ENCODE data around the gene TCIRG1. TPM values are rescaled to one million over a fixed set of nuclear protein-coding genes. Genes with fewer than 3 reads are reported as not detected.

The TCIRG1 gene
- total and polyA plus RNA-seq, 2 experiments from 2014 or later, result 77.4 to 125 TPM

DNA sequence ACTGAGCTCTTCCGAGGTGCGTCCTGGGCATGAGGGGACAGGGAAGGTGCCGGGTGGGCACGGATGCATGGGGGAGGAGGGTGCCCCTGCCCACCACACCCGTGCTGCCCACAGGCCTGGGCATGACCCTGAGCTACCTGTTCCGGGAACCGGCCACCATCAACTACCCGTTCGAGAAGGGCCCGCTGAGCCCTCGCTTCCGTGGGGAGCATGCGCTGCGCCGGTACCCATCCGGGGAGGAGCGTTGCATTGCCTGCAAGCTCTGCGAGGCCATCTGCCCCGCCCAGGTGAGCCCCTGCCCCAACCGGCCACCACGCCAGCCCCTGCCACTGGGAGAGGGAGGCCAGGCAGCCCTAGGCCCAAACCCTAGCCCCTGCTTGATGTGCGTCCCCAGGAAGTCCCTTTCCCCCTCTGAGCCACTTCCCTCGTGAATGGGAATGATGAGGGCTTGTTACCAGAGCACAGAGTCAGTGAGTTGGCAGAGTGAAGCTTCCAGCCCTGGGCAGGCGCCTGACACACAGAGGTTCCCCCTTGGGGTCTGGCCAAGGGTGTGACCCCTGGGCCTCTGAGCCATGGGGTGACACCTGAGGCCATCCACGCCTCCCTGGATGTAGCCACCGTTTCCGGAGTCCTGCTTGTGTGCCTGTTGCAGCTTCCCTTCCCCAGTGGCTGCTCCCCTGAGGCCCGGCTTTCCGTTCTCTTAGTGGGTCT is 5.7 kb upstream of the TCIRG1 start:
- no peaks in the 10 kb centered on the region for H3K9me2 ChIP-seq (replicated peaks; ENCODE audit: insufficient read depth)
- H4K20me1 ChIP-seq (ENCODE audit: insufficient read depth, poor library complexity, severe bottlenecking), result no peaks in the 10 kb centered on the region
- H3K27me3 ChIP-seq, result no peaks in the 10 kb centered on the region
- H3K36me3 ChIP-seq (replicated peaks; ENCODE audit: insufficient read depth, low read depth), result no peaks in the 10 kb centered on the region
- no peaks in the 10 kb centered on the region for H3K9me3 ChIP-seq (ENCODE audit: low read depth)
- H3K27ac ChIP-seq, result no peak overlapping the region
- no peak overlapping the region for H3K4me2 ChIP-seq
- TF ChIP-seq EZH2phosphoT487 (IDR thresholded peaks at IDR 0.05; ENCODE audit: low read depth, severe bottlenecking, unreplicated experiment) (no peak), EZH2 (IDR thresholded peaks at IDR 0.05; ENCODE audit: borderline replicate concordance) (no peak), CTCF (IDR thresholded peaks at IDR 0.05; ENCODE audit: poor library complexity) (no peak)
- 98% methylated on average over 8 of the region's 29 CpGs for WGBS (ENCODE audit: low lambda C conversion rate, missing lambda C conversion rate)
- peaks cover 18% of the 10 kb centered on the region for H3K4me1 ChIP-seq (ENCODE audit: insufficient read depth)
- H2AFZ ChIP-seq, result no peak overlapping the region
- peaks cover 21% of the 10 kb centered on the region for H3K79me2 ChIP-seq
- no peak overlapping the region for H3K4me3 ChIP-seq
- DNase-seq (ENCODE audit: low spot score), result no peak

DNA sequence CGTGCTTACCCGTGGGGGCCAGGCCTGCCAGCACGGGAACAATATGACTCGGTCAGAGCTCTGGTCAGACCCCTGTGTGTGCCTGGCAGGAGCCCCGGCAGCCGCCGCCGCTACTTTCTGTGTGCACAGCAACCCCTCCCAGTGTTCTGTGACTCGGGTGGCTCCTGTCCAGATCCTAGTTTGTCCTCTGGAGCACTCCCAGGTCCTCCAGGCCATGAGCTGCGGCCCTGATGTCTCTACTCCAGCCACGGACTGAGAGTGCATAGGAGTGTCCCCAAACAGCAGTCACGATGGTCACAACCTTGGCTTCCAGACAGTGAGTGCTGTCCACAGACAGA is 5.1 kb upstream of the TCIRG1 start:
- no peak overlapping the region for H3K27ac ChIP-seq
- no peak overlapping the region for H2AFZ ChIP-seq
- no peaks in the 10 kb centered on the region for H3K9me2 ChIP-seq (replicated peaks; ENCODE audit: insufficient read depth)
- no peak for DNase-seq (ENCODE audit: low spot score)
- 96% methylated on average over 12 of the region's 12 CpGs for WGBS (ENCODE audit: low lambda C conversion rate, missing lambda C conversion rate)
- H4K20me1 ChIP-seq (ENCODE audit: insufficient read depth, poor library complexity, severe bottlenecking), result no peaks in the 10 kb centered on the region
- H3K4me3 ChIP-seq, result no peak overlapping the region
- no peak overlapping the region for H3K4me2 ChIP-seq
- H3K79me2 ChIP-seq, result peaks cover 23% of the 10 kb centered on the region
- TF ChIP-seq EZH2 (IDR thresholded peaks at IDR 0.05; ENCODE audit: borderline replicate concordance), result no peak
- H3K36me3 ChIP-seq (replicated peaks; ENCODE audit: insufficient read depth, low read depth), result no peaks in the 10 kb centered on the region
- no peaks in the 10 kb centered on the region for H3K9me3 ChIP-seq (ENCODE audit: low read depth)
- H3K27me3 ChIP-seq, result no peaks in the 10 kb centered on the region
- peaks cover 23% of the 10 kb centered on the region for H3K4me1 ChIP-seq (ENCODE audit: insufficient read depth)

- Histone ChIP-seq H3K4me1 (ENCODE audit: insufficient read depth) (peaks cover 29% of the 10 kb centered on the region), H3K27me3 (no peaks in the 10 kb centered on the region), H2AFZ (no peak overlapping the region), H3K36me3 (replicated peaks; ENCODE audit: insufficient read depth, low read depth) (no peaks in the 10 kb centered on the region), H4K20me1 (ENCODE audit: insufficient read depth, poor library complexity, severe bottlenecking) (no peaks in the 10 kb centered on the region), H3K9me3 (ENCODE audit: low read depth) (no peaks in the 10 kb centered on the region), H3K79me2 (peaks cover 19% of the 10 kb centered on the region), H3K27ac (no peak overlapping the region), H3K4me2 (no peak overlapping the region), H3K9me2 (replicated peaks; ENCODE audit: insufficient read depth) (no peaks in the 10 kb centered on the region), H3K4me3 (no peak overlapping the region)
- DNase-seq (ENCODE audit: low spot score), result no peak
- no peak for TF ChIP-seq EZH2 (IDR thresholded peaks at IDR 0.05; ENCODE audit: borderline replicate concordance)
- 91% methylated on average over 13 of the region's 13 CpGs for WGBS (ENCODE audit: low lambda C conversion rate, missing lambda C conversion rate)
Observed at GRCh38 chr11:68035266-68035876, 3.5 kb upstream of the TCIRG1 start.

DNA sequence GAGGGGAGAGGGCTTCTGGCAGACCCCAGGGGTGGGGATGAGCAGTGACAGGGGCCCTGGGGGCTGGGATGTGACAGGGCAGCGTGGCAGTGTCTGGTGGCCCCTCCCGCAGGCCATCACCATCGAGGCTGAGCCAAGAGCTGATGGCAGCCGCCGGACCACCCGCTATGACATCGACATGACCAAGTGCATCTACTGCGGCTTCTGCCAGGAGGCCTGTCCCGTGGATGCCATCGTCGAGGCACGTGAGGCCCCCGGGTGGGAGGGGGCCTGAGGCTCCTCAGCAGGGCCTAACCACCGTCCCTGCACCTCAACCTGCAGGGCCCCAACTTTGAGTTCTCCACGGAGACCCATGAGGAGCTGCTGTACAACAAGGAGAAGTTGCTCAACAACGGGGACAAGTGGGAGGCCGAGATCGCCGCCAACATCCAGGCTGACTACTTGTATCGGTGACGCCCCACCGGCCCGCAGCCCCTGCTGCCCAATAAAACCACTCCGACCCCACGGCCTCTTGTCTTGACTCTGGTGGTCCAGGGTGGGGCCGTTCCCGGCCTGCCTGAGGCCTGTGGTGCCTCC is 2.6 kb upstream of the TCIRG1 start:
- H2AFZ ChIP-seq, result no peak overlapping the region
- H3K27ac ChIP-seq, result no peak overlapping the region
- peaks cover 17% of the 10 kb centered on the region for H3K79me2 ChIP-seq
- no peaks in the 10 kb centered on the region for H3K9me3 ChIP-seq (ENCODE audit: low read depth)
- 86% methylated on average over 20 of the region's 27 CpGs for WGBS (ENCODE audit: low lambda C conversion rate, missing lambda C conversion rate)
- no peak for TF ChIP-seq EZH2 (IDR thresholded peaks at IDR 0.05; ENCODE audit: borderline replicate concordance)
- no peak for TF ChIP-seq EZH2phosphoT487 (IDR thresholded peaks at IDR 0.05; ENCODE audit: low read depth, severe bottlenecking, unreplicated experiment)
- no peak for TF ChIP-seq CTCF (IDR thresholded peaks at IDR 0.05; ENCODE audit: poor library complexity)
- peaks cover 31% of the 10 kb centered on the region for H3K4me1 ChIP-seq (ENCODE audit: insufficient read depth)
- H3K9me2 ChIP-seq (replicated peaks; ENCODE audit: insufficient read depth), result no peaks in the 10 kb centered on the region
- H3K4me3 ChIP-seq, result no peak overlapping the region
- DNase-seq (ENCODE audit: low spot score), result no peak
- no peaks in the 10 kb centered on the region for H4K20me1 ChIP-seq (ENCODE audit: insufficient read depth, poor library complexity, severe bottlenecking)
- no peaks in the 10 kb centered on the region for H3K36me3 ChIP-seq (replicated peaks; ENCODE audit: insufficient read depth, low read depth)
- H3K4me2 ChIP-seq, result no peak overlapping the region
- no peaks in the 10 kb centered on the region for H3K27me3 ChIP-seq

Measured in hepatocyte (in vitro differentiated cells).